GM08714 (cell line): ENCODE data around the gene MPO.

Source experiments
- H3K4me3 ChIP-seq: fragments of 200-500 bp; sonication (Bioruptor generic); 2 replicates; pipeline ENCODE4 v1.5.1; 2014; ENCODE audit warnings: mild to moderate bottlenecking, low read length, inconsistent platforms
- ZNF274 ChIP-seq: IDR thresholded peaks from 2 replicates; pipeline ENCODE4 v1.6.1; 2012; ENCODE audit warnings: mild to moderate bottlenecking, low read depth, low read length

Gene MPO, protein sequence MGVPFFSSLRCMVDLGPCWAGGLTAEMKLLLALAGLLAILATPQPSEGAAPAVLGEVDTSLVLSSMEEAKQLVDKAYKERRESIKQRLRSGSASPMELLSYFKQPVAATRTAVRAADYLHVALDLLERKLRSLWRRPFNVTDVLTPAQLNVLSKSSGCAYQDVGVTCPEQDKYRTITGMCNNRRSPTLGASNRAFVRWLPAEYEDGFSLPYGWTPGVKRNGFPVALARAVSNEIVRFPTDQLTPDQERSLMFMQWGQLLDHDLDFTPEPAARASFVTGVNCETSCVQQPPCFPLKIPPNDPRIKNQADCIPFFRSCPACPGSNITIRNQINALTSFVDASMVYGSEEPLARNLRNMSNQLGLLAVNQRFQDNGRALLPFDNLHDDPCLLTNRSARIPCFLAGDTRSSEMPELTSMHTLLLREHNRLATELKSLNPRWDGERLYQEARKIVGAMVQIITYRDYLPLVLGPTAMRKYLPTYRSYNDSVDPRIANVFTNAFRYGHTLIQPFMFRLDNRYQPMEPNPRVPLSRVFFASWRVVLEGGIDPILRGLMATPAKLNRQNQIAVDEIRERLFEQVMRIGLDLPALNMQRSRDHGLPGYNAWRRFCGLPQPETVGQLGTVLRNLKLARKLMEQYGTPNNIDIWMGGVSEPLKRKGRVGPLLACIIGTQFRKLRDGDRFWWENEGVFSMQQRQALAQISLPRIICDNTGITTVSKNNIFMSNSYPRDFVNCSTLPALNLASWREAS

DNA sequence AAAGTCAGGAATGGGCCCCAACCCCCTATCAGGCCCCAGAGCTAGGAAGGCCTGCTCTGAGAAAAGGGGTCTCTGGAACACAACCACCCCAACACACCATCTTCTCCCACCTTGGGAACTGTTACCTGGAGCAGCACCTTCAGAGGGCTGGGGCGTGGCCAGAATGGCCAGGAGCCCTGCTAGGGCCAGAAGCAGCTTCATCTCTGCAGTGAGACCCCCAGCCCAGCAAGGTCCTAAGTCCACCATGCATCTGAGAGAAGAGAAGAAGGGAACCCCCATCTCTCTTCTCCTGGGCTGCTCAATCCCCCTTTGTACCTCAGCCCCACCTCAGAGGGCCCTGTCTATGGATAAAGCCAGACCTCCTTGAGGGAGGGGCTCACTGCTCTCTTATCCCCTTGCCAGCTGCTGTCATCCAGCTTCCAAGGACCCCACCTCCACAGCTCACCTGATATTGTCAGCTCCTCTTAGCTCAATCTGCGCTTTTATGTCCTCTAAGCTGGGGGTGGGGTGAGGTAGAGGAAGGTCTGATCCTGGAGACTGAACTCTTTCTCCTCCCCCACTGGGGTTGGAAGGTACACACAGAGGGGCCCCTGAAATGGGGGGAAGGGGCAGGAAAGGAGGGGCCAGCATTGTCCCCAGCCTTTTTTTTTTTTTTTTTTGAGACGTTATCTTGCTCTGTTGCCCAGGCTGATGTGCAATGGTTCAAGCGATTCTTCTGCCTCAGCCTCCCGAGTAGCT, at the start of gene MPO:
MPO (minus strand) TSS at position 456 of the 738 bp plus-strand sequence; CDS start at position 279, 177 bp downstream.
- TF ChIP-seq ZNF274, result no peak
- no peak within 1 kb of the TSS for H3K4me3 ChIP-seq

DNA sequence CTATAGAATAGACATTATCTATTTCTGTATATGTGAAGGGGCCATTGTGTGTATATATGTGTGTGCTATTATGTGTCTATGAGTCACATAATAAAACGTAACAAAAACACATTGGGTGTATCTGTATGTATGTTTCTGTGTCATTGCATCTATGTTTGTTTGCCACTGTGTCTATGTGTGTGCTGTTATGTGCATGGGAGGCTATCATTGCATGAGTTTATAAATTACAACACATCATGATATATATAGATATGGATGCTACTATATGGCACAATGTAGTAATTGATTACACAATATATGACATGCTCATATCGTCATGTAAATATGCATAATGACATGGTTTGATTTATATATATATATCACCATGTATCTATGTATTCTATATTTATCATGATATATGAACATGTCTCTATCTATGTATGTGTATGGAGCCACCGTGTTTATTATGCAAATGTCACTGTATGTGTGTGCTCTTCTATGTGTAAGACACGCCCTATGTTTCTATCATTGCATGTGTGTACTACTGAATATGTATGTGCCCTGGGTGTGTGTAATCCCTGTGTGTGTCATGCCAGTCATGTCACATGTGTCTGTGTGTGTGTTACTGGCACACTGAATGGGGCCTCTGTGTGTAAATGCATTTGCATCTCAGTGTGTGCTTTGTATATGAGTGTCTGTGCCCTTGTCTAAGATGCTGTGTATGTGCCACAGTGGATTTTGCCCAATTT, 49.2 kb upstream of the MPO start:
- H3K4me3 ChIP-seq, result peak overlapping the region; percentile 87
- TF ChIP-seq ZNF274, result no peak

DNA sequence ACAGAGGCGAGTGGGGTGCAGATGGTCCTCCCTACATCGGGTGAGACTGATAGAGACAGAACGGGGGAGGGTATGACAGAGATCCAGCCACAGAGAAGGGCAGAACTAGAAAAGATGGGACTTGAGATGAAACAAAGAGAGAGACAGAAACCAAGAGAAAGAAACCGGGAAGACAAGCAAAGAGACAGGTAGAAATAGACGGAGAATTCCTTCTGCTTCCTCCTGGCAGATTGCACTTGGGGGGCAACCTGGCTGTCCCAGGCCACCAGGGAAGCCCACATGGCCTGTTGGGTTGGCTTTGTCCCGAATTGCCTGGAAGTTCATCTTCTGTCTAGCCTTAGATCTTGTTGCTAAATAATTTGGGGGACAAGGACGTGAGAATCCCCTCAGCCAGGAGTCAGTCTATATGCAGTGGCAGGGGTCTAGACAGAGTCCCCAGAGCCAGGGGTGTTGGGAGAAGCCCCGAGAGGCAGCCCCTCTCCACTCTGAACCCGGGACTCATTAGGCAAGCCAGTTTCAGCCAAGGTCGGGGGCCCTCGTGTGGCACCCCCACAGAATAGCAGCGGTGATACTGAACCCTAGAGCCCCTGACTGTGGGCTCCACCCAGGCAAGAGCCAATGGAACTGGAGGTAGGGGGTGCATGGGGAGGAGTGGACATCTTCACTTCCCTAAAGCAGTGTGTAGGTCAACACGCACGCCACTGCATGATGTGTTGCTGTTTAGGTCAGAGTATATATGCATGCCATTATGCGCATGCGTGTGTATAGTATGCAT, 48.5 kb upstream of the MPO start:
- TF ChIP-seq ZNF274, result no peak
- no peak overlapping the region; the same call in 1 of the 2 replicates for H3K4me3 ChIP-seq

DNA sequence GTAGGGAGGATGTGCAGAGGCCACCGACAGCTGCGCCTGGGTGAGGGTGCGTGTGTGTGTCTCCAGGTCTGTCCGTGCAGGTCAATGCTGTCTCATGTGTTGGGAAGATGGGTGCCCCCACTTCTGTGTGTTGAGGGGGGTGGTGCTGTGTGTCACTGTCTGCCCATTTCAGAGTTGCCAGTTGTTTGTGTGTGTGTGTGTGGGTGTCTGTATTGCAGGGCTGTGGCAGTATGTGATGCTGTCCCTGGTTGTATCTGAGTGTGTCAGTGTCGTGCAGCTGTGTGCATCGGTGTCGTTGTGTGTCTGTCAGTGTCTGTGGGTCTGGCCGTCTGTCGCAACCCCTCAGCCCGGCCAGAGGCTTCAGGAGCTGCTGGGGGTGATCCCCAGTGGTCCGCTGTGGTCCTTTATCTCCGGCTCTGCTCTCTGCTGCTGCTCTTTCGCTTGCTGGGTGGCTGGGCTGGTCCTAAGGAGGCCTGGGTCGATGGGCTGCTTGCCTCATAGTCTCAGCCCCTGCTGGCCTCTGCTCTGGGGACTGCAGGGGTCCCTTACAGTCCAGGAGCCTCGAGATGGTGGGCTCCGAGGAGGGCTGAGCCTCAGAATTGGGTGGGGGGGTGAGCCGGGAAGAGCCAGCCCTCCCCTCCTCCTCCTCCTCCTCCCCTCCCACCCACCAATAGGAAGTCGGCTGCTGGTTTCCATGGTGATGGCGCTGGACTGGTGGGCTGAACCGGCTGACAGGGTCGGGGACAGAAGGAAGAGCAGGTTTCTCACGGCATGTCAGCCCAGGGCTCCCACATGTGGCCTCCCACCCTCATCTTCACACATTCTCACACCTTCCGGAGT, 47.7 kb upstream of the MPO start, which contains the start of gene TSPOAP1:
TSPOAP1 (minus strand) TSS at position 601 of the 840 bp plus-strand sequence. CDS start 875 bp downstream, outside the sequence.
- H3K4me3 ChIP-seq, result peak within 1 kb of the TSS; percentile 17; the same call in 1 of the 2 replicates
- TF ChIP-seq ZNF274, result no peak

DNA sequence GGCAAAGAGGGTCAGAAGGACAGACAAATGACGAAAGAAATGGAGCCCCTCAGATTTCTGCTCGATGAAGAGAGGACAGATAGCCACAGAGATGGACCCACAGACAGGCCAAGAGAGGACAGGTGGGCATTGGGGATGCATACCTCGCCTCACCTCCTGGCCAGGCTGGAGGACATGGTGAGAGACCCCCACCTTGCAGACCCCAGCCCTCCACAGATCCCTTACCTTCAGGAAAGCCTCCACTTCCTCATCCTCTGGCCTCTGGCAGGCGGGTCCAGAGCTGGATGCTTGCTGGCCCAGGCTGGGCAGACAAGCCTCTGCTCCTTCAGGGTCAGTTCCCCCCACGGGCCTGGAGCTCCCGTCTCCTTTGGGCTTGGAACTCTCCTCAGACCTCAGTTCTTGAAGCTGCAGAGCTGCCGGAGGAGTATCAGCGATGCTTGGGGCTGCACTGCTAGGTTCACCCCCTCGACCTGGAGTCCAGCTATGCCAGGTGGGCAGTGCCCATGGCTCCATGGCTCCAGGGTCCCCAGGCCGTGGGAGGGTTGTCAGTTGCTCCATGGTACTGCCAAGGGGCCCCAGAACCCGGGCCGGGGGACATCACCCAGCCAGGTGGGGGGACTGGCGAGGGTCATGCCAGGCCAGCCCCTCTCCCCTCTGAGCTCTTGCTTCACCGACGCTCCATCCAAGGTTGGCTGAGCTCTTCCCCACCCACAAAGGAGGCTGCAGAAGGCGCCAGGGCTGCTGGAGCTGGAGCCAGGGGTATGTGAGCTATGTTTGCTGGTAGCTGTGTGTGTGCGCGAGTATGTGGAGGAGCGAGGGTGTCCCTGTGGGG, 46.8 kb upstream of the MPO start:
- peak overlapping the region; percentile 17; the same call in 1 of the 2 replicates for H3K4me3 ChIP-seq
- TF ChIP-seq ZNF274, result no peak

DNA sequence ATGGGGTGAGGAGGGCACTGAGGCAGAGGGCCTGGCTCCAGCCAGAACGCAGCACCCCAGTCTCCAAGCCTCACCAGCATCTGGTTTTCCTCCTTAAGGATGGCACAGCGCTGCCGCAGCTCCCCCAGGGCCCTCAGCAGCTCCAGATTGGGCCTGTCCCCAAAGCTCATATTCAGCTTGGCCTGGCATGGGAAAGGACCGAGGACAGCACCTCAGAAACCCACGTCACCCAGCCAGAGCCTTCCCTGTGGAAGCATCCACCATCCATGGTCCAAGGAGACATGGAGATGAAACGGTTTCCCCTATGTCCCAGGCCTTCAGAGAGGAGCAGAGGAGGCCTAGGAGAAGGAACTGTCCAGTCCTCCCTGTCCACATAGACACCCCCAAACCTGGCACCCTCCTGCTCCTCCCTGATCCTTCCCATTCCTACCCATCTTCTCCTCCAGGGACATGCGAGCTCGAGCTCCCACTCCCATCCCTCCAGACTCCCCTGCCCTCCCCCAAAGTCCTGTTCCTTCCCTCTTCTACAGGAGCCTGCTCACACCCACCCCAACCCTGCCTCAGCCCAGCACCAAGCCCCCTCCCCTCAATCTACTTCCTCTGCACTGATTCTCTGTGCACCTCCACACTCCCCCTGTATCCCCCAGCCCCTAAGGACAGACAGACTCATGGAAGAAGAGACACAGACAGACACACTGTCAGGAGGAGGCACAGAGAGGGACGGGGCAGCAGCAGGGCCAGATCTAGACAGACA, 46.1 kb upstream of the MPO start:
- no peak overlapping the region; the same call in 1 of the 2 replicates for H3K4me3 ChIP-seq
- TF ChIP-seq ZNF274, result no peak

DNA sequence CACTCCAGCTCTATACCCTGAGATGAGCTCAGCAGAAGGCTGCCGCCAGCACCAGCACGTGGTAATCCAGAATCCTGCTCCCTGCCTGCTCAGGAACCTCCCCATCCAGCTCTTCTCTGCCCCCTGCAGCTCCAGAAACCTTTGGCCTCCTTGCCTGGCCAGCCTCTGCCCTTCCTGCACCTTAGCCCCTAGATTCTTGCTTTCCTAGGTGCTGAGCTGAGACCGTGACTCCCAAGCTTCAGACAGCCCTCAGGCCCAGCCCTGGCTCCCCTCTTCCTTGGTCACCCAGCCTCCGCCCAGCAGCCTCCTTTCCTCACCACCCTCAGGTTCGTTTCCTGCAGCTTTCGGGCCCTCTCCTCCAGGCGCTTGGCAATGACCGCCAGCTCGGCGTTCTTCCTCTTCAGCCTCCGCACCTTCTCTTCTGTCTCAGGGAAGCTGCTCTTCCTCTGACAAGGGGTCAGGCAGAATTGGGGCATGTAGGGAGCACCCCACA, 45.3 kb upstream of the MPO start:
- TF ChIP-seq ZNF274, result no peak
- no peak overlapping the region for H3K4me3 ChIP-seq

DNA sequence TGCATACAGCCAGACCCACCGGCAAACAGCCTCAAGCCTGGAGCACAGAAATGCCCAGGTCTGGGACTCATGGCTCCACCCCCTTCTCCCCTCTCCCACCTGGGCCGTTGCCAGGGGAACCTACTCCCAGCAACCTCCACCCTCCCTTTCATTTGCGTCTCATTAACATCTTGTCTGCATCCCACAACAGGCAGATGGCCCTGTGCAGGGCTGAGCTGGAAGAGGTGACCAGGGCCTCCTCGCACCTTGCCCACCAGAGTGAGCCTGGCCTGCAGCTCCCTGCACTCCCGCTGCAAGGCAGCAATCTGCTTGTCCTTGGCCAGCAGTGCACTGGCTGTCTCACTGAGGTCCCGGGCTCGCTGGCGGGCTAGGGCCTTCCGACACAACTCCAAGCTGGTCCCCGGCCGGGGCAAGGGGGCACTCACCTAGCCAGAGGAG, 44.6 kb upstream of the MPO start:
- no peak overlapping the region for H3K4me3 ChIP-seq
- no peak for TF ChIP-seq ZNF274

DNA sequence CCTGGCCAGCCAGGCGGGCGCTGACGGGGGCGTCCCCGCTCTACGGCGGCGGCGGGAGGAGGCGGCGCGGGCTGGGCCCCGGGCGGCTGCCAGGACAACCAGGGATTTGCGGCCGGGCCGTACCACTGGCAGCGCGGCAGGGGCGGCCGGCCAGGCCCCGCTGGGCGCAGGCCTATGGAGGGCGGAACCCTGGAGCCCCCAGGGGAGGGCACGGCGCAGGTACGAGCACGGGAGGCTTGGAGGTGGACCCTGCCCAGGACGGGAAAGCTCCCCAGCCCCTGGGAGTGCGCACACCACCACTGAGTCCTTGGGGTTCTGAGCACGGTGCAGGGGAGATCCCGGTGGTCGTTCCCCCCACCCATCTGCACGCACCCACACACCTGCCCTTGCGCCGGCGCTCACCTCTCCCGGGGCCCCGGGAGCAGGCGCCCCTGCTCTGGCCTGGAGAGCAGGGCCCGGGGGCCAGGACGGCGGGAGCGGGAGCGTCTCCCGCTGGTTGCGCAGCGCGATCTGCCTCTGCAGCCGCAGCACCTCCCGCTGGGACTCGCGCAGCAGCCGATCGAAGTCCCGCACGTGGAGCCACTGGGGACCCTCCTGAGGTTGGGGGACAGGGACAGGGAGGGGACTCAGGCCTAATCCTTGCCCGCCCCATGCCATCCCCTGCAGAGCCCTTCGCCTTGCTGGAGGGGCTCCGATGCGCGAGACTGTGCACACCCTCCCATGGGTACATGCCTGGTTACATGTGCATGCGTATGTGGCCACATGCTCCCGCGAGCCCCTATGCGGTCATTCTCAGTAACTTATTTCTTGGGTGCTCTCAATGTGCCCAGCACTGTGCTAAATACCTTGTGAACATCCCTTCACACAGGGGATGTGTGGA, 43.9 kb upstream of the MPO start:
- TF ChIP-seq ZNF274, result no peak
- H3K4me3 ChIP-seq, result no peak overlapping the region; the same call in 1 of the 2 replicates

DNA sequence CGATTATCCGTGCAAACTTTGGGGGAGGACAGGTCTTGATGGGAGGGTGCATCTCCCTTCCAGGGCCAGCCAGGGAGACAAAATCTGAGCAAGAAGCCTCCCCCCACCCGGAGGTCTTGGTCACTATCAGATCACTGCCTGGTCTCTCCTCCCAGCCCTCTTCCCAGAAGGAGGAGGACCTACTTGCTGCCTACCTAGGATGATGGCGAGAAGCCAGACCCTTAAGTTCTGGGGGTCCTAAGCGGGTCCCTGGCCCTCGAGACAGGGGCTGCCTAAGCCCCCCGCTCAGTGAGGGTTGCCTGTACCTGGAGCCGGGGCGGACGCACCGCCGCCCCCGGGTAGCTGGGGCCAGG, 43.3 kb upstream of the MPO start:
- no peak for TF ChIP-seq ZNF274
- H3K4me3 ChIP-seq, result no peak overlapping the region
